Jurkat, Clone E6-1 (cell line): ENCODE data around the gene MRE11. TPM values are rescaled to one million over a fixed set of nuclear protein-coding genes. Genes with fewer than 3 reads are reported as not detected.

ENCODE experiments used
- DNase-seq: peaks from one replicate; pipeline ENCODE4 v3.0.0-alpha.2; 2011; ENCODE audit warnings: low read depth, low spot score
- H3K4me3 ChIP-seq: 2 replicates; pipeline ENCODE4 v1.5.1; 2011; ENCODE audit warnings: mild to moderate bottlenecking, low read length, control low read depth, moderate library complexity
- polyA plus RNA-seq: library from polyadenylated mRNA; unstranded; fragments of >200 nt; gene quantifications from one replicate; pipeline ENCODE4 v1.2.1, GENCODE V29; 2012; ENCODE audit warnings: missing spikeins; ENCODE audit not compliant: insufficient read length, insufficient read depth

The MRE11 gene
- polyA plus RNA-seq = 34.2 TPM

DNA sequence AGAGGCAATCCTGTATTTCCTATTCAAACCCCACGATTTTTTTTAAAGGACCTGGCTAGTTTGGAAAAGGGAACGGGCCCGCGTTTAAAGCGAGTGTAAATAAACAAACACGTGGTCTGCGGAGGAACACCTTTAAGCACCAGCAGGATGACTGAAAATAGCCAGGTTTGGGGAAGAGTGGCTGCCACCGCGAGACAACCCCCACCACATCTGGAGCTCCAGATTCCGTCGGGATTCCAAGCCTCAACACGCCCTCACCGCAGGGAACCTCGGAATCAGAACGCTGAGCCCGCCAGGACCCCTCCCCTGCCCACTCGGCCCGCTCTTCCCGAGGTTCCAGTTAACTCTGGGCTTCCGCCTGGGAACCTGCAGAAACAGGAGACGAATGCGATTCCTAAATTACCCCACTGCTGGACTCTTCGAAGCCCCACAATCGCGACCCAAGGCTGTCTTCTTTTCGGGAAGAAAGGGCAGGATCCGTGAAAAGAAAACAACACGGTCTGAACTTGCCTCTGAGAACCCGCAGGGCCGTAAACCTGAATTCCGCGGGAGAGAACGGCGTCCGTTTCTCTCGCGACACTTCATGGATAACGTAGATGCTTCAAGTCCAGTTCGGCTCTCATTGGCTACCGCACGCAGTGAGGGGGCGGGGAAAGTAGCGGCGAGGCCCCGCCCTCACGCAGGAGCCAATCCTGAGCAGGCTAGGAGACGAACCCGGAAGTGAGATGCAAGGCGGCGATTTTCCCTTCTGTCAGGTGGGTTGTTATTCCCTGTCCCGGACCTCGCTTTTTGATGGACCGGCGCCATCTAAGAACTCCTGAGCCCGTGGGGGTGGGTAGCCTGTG, at the start of gene MRE11, which contains the start of gene ANKRD49:
Gene MRE11 (minus strand): TSS at position 564 of the 845 bp plus-strand sequence. CDS start 1,043 bp downstream, outside the sequence.
Gene ANKRD49 (plus strand): TSS at position 704 of the 845 bp plus-strand sequence. CDS start 2,710 bp downstream, outside the sequence.
- H3K4me3 ChIP-seq = peak within 1 kb of the TSS; percentile 75
- DNase-seq = peak; percentile 97

DNA sequence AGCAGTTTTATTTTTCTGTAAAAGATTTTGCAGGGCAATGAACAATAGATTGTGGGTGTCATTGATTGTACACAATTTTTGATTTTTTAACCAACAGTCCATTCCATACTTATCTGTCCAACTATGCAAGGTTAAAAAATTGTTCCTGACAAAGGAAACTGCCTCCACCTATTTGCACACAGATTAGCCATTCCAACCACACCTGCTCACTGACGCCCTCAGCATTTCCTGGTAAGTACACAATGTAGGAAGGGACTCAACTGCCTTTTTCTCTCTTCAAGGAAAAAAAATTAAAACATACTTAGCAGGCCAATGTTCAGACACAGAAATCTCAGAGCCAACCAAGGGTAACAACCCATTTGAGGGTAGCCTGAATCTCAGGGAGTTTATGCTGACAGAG, 45.8 kb upstream of the MRE11 start:
- DNase-seq = peak; percentile 4
- no peak overlapping the region for H3K4me3 ChIP-seq

DNA sequence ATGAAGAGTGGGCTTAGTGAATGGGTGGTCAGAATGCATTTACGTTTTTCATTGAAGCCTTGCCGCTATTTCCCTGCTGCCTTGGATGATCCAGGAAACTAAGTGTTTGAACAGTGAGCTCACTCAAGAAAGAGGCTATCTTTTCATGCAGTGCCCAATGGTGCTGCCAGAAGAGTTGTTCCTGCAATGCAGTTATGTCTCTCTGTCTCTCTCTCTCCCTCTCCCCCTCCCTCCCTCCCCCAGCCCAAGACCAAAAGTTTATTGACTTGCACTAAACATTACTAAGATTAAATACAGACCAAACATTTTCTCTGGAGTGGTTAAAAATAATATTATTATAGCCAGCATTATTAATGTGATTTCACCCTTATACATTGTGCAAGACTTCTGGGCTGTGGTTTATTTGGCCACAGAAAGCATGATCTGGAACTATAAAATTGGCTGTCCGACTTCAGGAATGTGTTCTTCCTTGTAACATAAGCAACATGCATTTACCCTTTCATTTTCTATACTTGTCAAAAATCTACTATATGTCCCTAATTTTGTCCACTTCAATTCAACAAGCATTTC, 43.5 kb upstream of the MRE11 start:
- no peak overlapping the region for H3K4me3 ChIP-seq
- DNase-seq = no peak

DNA sequence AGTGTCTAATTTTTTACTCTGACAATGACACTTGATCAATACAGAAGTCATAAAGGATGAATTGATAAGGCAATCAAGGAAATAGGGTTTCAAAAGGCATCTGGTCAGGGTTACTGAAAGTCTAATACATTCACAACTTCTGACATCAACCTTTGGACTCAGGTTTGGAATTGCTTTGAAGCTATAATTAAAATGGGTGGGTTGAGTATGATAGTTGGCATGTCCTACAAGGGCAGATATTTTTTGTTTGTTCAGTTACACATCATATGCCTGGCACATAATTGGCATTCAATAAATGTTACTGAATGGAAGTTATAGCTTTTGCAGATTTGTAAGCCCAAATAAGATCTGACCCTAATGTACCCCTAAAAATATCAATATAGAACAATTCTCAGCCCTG, 42.7 kb upstream of the MRE11 start:
- DNase-seq = no peak

DNA sequence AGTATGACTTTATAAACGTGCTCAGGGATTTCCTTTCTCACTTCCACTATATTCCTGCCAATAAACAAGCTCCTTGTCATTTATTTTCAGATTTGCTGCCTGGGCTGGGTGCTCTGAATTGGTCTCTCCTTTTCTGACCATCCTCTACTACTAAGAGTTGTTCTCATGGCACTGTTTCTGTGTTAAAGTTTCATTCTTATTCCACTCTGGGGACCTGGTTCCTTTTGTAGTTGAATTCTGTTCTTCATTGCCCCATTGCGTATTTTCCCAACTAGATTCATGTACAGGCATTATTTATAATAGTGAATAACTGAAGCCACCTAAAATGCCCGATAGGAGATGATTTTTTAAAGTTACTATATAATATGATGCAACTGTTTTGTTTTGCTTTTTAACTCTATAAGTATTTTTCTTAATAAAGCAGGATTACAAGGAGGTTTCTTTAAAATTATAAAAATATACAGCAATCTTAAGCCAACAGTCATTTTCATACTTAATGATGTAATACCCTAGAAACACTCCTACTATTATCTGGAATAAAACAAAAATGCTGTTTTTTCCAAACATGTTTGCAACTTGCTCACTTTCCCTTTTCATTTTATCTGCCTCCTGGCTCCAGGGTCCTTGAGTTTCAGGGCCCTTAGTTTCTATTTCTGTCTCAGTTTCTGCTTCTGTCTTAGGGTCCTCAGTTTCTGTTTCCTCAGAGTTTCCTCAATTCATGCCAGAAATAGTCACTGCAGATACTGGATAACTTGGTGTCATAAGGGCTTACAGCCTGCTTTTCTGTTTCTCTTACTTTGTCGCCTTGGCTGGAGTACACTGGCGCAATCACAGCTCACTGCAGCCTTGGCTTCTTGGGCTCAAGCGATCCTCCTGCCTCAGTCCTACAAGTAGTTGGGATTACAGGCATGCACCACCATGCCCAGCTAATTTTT, 40.3 kb upstream of the MRE11 start:
- no peak overlapping the region for H3K4me3 ChIP-seq
- DNase-seq = no peak

More for the DNA sequence above, 42.7 kb upstream of the MRE11 start:
- H3K4me3 ChIP-seq = no peak overlapping the region

DNA sequence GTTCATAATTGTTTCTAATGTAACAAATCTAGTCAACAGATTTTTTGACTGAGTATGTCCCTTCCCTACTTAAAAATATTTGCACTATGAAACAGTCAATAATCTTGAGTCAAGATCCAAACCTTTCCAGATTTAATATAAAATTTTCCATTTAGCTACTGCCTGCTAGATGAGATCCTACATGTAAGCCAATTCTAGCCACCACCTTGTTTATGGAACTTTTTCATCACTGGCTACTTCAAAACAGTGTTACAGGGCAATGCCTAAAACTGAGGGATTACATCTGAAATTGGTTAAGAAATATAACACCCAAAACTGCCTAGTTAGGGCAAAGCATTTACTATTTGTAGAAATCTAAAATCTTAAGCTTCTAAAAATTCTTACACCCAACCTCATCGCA, 39.6 kb upstream of the MRE11 start:
- DNase-seq = no peak
- no peak overlapping the region for H3K4me3 ChIP-seq

DNA sequence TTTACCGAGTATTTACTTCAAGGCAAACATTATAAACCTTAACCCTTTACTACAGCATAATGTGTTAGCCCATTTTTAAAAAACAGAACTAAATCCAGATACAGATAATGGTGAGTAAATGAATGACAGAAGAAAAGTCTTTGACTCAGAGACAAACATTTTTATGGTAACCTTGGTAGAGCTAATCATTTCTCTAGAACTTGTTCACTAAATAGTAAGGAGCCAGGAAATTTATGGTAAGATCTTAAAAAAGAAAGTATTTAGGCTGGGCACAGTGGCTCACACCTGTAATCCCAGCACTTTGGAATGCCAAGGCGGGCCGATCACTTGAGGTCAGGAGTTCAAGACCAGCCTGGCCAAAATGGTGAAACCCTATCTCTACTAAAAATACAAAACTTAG, 38.6 kb upstream of the MRE11 start:
- no peak for DNase-seq
- H3K4me3 ChIP-seq = no peak overlapping the region

DNA sequence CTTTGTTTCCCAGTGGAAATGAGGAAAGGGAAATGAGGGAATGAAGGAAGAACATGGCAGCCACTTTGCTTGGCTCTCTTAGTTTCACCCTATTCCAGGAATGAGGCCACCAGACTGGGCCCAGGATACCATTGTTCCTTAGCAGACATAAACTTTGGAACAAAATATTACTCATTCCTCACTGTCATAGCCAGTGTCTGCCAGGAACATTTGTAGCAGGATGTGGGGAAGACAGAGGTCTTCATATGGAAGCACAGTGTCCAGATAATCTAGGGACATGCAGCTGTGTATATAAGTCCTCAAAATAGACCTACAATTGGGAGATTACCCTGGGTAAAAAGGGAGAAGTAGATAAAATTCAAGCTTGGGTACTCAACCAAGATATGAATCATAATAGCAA, 34.9 kb upstream of the MRE11 start:
- no peak overlapping the region for H3K4me3 ChIP-seq
- DNase-seq = no peak

DNA sequence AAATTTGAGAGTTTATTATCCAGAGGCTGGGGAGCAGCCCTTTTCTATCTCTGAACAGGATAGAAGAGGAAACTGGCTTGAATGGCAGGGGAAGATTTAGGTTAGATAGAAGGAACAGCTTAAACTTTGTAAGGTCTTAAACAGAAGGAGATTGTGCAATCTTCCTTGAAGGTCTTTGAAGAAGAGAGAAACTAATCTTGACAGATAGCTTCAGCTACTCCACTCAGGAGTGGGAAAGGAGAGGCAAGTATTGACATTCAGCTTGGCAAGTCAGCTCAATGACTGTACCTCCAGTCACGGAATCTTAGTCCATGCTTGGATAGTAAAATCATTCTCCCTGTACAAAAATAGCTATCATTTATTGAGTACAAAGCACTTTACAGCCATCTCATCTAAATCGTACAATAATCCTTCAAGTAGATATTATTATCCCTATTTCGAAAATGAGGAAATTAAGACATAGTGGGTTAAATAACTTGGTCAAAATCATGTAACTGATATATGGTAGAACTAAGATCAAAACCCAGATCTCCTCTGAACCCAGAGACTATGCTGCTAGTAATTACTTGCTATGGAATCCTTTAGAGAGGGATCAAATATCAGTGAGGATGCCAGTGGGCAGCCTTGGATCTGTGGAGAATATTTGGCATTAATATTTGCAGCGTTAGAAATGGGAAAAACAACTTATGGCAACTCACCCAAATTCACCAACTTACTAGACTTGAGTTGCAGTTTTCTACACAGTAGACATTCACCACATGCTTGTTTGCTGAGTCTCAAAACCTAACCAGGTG, 33.2 kb upstream of the MRE11 start:
- no peak overlapping the region for H3K4me3 ChIP-seq
- DNase-seq = no peak

DNA sequence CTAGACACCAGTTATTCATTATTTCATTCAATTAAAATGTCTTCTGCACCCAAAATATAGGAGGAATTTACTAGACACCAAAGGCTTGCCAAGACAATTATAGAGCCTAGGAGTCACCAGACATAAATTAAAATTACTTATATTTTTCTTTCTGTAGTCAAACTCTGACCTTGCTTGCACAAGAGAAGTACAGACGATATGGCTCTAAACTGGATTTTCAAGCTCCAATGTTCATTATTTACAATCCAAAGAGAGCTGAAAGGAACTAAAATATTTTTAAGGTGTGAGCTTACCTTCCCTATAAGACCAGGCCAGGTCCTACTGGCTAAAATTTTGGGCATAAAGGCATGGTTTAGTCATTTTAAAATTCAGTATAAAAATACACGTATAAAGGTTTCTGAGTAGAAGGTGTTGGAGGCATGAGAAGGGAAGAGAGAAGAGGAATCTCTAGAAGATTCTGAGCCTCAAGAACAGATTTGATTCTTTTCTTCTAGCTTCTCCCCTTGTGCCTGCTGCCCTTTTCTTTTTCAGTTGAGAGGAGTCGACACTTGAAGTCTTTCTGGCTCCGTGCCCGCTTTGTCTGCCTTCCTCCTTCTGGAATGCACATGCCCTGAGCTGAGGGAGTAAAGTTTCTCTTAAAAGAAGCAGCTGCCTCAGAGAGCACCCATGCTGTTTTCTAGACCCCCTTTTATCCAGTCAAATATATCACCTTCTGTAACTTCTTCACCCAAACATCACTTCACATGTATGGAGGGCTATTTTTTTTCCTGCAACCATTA, 32.1 kb upstream of the MRE11 start:
- no peak for DNase-seq

DNA sequence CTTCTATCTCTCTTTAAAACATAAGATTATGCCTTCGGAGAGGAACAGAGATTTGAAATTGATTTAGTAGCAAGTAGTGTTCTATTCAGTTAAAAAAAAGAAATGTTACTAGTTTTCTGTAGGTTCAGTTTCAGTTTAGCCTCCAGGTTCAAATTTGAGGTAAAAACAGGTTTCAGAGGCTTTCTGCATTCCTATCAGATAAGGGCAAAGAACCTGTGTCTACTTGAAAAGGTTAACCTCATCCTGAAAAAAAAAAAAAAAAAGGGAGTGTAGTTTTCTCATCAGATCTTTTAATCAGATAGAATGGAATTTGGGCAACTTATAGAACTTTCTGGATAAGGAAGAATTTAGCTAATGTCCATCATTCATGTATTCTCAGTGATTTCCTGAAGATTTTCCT, 30.7 kb upstream of the MRE11 start:
- DNase-seq = no peak
- no peak overlapping the region for H3K4me3 ChIP-seq

More for the DNA sequence above, 32.1 kb upstream of the MRE11 start:
- H3K4me3 ChIP-seq = no peak overlapping the region

DNA sequence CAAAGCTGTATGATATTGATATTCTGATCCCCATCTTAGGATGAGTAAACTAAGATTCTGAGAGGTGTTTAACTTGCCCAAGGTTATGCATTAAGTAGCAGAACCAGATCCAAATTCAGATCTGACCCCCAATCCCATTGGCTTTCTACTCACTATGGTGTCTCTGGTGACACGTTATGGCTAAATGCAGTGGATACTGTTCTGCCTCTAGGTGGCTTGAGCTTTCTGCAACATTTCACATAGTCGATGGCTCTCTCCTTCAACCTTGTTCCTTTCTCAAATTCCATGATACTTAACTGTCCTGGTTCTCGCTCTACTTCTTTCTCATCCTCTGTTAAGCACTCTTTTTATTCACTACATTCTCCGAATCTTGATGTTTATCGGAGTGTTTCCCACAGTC, 28.0 kb upstream of the MRE11 start:
- no peak overlapping the region for H3K4me3 ChIP-seq
- DNase-seq = no peak

DNA sequence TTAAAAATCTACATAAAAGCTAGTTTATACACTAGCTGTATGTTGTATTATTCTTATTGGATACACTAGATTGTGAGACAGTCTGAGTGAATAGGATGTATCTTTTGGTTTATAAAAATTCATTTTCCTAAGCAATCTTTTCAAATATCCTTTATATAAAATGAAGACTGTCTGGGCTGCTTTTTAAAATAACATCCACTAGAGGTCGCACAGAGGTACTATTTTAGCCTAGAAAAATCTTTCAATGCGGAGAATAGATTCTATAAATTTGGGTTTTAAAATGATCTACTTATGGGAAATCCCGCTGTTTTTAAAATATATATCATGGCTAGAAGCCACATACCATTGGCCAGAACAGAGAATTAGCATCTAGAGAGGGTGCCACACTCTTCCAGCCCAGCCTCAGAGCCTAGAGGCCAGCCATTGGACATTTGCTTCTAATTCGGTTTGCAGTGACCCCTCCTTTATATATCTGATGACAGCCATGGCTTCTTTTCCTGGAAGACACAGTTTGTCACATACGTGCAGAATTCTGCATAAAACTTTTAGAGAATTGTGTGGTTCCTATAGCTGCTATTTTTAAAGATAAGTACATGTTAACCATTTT, 25.9 kb upstream of the MRE11 start:
- no peak overlapping the region for H3K4me3 ChIP-seq
- DNase-seq = peak; percentile 15

DNA sequence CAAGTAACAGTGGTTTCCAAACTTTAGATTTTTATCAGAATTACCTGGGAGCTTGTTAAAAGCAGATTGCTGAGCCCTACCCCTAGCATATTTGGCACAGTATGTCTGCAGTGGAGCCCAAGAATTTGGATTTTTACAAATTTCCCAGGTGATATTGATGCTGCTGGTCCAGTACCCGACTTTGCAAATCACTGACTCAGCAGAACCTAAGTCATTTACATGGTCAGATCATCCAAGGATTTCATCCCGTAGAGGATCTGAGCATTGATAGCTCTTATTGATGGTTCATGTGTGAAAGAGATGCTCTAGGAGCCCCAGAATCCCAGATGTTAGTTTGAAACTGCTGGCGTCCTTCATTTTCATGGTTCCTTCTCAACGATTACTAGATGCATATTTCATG, 24.7 kb upstream of the MRE11 start:
- no peak overlapping the region for H3K4me3 ChIP-seq
- DNase-seq = no peak

DNA sequence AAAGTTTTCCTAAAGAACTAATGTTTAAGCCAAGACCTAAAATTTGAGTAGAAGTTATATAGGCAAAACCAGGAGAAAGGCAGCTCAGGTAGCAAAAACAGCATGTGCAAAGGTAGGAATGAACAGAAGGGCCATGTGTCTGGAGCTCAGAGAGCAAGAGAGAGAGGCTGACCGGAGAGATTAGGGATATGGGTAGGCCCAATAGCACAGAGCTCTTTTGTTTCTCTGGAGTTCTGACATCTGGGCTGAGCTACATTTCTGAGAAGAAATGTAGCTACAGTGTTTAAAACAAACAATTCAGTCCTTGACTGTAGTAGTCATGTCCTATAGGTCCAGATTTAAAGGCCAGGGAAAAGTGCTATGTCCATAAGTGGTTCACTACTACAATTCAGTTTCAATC, 23.1 kb upstream of the MRE11 start:
- DNase-seq = no peak
- no peak overlapping the region for H3K4me3 ChIP-seq

DNA sequence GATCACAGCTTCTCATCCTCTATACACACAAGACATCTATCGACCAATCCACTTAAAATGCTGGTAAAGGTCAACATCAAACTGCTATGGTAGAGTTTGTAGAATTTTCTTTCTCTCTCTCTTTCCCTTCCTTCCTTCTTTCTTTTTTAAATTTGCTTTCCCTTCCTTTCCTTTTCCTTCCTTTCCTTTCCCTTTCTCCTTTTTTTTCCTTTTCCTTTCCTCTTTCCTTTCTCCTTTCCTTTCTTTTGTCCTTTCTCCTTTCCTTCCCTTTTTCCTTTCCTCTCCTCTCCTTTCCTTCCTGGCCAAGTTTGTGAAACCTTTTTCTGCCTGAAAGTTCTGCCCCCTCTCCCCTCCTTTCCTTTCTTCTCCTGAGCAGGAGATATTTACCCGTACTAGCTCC, 21.8 kb upstream of the MRE11 start:
- no peak overlapping the region for H3K4me3 ChIP-seq
- DNase-seq = no peak

DNA sequence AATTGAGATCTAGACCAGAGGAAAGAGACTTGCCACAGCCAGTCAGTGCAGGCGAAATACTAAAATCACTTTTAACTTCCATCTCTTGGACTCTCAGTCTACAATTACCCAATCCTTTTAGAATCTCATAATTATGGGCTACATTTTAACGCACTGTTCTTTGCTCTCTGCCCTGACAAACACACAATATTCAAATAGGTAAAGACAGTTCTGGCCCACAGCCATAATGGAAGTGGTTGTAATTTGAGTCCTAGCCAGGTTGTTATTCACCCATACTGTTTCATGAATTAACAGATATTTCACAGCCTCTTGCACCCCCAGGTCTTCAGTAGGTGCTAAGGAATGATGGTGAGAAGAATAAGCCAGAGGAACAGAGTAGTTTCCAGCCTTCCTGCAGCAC, 19.4 kb upstream of the MRE11 start:
- H3K4me3 ChIP-seq = no peak overlapping the region
- DNase-seq = no peak
